GM18507 (cell line): Measurements from ENCODE around the gene KLHL35.

Experiments
- DNase-seq: peaks from one replicate; pipeline ENCODE4 v3.0.0; 2011; ENCODE audit warnings: low read depth; ENCODE audit not compliant: insufficient read length; ENCODE audit errors: extremely low spot score
- FAIRE-seq: peaks from 2 replicates; lab custom pipeline; 2011; peaks lifted over from hg19 to GRCh38; lab: Jason Lieb, UNC

Gene KLHL35

GRCh38 chr11:75373201-75373600 is 59.8 kb downstream of the KLHL35 start:
- no peak for FAIRE-seq
- no peak for DNase-seq
